ENCODE results near the gene DNAJA3.

The DNAJA3 gene

DNA sequence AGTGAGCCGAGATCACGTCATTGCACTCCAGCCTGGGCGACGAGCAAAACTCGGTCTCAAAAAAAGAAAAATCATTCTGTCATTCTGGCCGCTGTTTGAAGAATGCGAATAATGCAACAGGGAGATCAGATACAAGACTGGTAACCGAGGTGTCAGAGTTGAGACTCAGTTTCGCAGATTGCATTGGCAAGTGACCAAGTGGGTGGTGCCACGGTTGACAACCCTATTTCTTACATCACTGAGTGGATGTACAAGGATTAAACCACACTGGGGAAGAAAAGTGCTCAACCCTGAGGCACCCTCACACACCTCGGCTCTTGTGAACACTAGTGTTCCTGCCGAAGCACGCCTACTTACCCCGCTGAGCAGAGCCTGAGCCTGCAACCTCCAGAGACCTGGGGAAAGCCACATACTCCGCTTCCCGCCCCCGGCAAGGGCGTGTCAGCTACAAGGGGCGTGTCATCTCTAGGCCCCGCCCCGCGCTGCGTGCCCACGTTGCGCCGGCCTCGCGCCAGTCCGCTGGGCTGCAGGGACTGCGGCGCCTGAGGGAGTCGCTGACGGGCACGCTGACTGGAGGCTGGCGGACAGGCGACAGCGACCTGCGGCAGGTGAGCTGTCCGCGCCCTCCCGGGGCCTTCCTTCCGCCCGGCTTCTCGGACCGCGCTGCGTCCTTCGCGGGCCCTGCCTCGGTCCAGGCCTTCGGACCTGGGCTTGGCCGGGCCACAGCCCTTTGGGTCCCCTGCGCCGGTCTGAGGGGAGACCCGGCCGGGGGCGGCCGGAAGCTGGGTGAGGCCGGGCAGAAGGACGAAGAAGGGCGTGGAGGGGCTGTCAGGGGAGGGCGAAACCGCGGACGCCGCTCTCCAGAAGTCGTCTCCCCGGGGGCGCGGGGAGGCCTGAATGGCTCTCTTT lies 50.5 kb downstream of the DNAJA3 start, which contains the start of gene HMOX2:
Gene HMOX2, plus strand, starts transcription at position 519 of the 909 bp plus-strand sequence. CDS start 29,127 bp downstream, outside the sequence.
- TF ChIP-seq, protein P1, sequence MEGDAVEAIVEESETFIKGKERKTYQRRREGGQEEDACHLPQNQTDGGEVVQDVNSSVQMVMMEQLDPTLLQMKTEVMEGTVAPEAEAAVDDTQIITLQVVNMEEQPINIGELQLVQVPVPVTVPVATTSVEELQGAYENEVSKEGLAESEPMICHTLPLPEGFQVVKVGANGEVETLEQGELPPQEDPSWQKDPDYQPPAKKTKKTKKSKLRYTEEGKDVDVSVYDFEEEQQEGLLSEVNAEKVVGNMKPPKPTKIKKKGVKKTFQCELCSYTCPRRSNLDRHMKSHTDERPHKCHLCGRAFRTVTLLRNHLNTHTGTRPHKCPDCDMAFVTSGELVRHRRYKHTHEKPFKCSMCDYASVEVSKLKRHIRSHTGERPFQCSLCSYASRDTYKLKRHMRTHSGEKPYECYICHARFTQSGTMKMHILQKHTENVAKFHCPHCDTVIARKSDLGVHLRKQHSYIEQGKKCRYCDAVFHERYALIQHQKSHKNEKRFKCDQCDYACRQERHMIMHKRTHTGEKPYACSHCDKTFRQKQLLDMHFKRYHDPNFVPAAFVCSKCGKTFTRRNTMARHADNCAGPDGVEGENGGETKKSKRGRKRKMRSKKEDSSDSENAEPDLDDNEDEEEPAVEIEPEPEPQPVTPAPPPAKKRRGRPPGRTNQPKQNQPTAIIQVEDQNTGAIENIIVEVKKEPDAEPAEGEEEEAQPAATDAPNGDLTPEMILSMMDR (IDR thresholded peaks at IDR 0.05; ENCODE audit: extremely low read depth, missing control alignments): peak; percentile 38
- peak; percentile 98 for DNase-seq (ENCODE audit: low spot score)

DNA sequence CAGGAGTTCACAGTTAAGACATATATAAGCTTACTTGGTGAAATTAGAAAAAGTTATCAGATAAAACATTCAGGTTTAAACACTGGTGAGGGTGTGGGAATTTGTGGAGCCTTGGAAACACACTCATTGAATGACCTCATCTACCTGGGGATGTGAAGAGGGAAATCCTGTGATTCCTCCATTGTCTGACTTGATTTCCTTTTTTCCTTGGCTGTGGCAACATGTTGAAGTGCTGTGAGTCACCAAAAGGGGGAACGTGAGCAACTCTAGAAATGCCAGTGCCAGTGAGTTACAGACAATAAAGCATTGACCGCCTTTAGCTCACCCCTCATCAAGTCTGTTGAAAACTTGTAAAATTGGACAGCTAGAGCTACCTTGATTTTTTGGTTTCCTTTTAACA lies 52.3 kb downstream of the DNAJA3 start:
- DNase-seq (ENCODE audit: low spot score): no peak
- TF ChIP-seq, protein P1 (IDR thresholded peaks at IDR 0.05; ENCODE audit: extremely low read depth, missing control alignments): no peak

DNA sequence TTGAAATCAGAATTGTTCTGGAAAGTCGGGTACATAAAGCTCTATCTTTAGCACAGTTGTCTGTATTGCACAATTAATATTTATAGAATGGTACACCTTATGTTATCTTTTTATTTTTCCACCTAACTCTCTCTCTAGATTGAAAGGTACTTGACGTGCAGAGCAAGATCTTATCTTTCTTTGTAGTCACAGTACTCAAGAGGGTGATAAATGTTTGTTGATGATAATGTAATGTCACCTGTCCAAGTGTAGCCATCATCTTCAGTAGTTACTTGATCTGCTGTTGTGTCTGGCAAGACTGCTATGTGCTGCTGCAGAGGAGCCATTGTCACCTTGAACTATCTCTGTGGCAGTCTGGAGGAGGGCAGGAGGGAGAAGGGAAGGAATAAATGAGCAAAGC lies 55.9 kb downstream of the DNAJA3 start:
- no peak for DNase-seq (ENCODE audit: low spot score)
- TF ChIP-seq, protein P1 (IDR thresholded peaks at IDR 0.05; ENCODE audit: extremely low read depth, missing control alignments): no peak

DNA sequence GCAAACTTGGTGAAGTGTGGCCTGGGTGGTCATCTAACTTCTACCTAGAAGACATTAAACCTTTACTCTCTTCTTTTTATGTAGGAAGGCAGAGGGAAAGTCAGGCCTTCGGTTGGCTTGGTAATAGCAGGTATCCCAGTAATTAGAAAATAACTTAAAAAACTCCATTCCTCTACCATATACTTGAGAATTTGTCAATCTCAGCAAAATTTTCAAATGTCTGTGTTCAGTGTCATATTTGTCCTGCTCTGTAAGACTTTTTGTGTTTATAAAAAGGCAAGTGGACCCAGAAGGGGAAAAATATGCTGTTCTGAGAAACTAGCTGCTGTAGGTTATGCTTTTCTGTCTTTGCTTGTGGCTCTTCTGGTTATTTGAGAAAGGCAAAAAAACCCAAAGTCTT lies 56.3 kb downstream of the DNAJA3 start:
- DNase-seq (ENCODE audit: low spot score): no peak
- TF ChIP-seq, protein P1 (IDR thresholded peaks at IDR 0.05; ENCODE audit: extremely low read depth, missing control alignments): no peak

DNA sequence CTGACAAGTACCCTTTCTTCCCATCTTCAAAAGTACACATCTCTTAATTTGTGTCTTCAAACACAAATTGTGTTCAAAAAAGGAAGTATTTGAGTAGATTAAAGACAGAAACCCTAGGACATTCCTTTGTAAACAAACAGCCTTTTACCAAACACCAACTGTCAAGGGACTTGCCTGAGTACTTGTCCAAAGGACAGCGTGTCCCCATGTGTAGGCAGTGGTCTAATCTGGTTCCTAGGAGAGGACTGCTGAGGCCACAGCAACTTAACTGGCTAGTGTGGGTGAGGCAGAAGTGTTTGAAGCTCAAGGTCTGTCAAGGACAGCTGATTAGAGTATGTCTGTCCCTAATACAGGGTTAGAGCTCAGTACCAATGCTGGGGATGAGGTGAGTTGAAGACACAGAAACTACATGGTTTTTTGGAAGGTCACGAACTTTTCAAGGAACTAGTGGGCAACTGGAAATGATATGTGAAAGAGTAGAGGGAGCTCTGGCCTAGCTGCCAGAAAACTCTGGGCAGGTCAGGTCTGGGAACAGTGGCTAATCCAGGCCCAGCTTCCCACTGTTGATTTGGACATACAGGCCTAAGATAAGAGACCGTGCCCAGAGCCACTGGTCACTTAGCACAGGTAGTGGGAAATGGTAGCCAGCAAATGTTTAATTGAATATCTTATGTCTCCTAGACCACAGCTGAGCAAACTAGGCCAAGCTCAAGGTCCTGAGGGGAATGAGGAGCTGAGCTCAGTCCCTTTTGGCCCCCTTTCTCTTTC lies 60.6 kb downstream of the DNAJA3 start:
- TF ChIP-seq, protein P1 (IDR thresholded peaks at IDR 0.05; ENCODE audit: extremely low read depth, missing control alignments): no peak
- no peak for DNase-seq (ENCODE audit: low spot score)

DNA sequence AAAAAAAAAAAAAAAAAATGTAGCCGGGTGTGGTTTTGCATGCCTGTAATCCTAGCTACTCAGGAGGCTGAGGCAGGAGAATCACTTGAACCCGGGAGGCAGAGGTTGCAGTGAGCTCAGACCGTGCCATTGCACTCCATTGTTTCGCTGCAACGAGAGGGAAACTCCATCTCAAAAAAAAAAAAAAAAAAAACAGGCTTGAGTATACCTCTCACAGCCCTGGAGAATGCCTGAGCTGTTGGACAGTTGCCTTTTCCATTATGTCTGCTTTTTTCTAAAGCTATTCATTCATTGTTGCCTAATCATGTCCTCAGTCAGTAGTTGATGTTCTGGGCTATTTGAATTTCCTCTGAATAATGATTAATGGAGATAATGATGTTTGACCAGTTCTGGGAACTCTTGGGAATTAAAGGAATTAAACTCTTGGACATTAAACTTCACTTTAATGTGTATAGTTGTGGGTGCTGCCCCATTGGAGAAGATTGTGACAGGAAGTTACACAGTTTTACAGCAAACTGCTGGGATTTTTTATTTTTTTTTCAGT lies 62.4 kb downstream of the DNAJA3 start:
- no peak for DNase-seq (ENCODE audit: low spot score)
- TF ChIP-seq, protein P1 (IDR thresholded peaks at IDR 0.05; ENCODE audit: extremely low read depth, missing control alignments): no peak
